ENCODE results near the gene TMBIM1. TPM values are rescaled to one million over a fixed set of nuclear protein-coding genes. Genes with fewer than 3 reads are reported as not detected.

The TMBIM1 gene
- total RNA-seq, 2 donors from 2014 or later: 273 to 375 TPM

DNA sequence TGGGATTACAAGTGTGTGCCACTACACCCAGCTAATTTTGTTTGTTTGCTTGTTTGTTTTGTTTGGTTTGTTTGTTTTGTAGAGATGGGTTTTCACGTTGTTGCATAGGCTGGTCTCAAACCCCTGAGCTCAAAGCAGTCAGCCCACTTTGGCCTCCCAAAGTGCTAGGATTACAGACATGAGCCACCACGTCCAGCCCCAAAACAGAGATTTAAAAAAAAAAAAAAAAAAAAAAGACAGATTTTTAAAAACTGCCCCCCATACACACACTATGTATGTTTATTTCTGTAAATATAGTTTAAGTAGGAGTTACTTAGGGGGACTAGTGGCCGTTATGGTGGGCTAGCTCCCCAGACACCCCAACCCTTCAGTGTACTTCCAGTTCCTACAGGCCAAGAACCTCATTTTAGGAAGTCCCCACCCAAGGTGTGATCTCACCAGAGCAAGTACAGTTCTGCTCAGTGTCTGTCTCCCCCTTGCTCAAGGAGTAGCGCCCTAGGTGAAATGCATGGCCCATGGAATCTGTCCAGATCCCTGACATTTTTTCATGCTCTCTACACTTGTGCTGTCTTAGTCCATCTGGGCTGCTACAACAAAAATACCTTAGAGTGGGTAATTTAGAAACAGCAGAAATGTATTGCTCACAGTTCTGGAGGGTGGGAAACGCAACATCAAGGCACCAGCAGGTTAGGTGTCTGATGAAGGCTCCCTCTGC, 1.6 kb upstream of the TMBIM1 start:
- H3K9me3 ChIP-seq: no peaks in the 10 kb centered on the region
- intact Hi-C loops (cut with DNase I): no loop called here
- H3K27me3 ChIP-seq: no peaks in the 10 kb centered on the region
- no peak for DNase-seq
- H3K4me3 ChIP-seq: no peak overlapping the region
- TF ChIP-seq, protein P1, sequence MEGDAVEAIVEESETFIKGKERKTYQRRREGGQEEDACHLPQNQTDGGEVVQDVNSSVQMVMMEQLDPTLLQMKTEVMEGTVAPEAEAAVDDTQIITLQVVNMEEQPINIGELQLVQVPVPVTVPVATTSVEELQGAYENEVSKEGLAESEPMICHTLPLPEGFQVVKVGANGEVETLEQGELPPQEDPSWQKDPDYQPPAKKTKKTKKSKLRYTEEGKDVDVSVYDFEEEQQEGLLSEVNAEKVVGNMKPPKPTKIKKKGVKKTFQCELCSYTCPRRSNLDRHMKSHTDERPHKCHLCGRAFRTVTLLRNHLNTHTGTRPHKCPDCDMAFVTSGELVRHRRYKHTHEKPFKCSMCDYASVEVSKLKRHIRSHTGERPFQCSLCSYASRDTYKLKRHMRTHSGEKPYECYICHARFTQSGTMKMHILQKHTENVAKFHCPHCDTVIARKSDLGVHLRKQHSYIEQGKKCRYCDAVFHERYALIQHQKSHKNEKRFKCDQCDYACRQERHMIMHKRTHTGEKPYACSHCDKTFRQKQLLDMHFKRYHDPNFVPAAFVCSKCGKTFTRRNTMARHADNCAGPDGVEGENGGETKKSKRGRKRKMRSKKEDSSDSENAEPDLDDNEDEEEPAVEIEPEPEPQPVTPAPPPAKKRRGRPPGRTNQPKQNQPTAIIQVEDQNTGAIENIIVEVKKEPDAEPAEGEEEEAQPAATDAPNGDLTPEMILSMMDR (IDR thresholded peaks at IDR 0.05): no peak
- H3K27ac ChIP-seq: peak overlapping the region; percentile 98
- no peaks in the 10 kb centered on the region for H3K36me3 ChIP-seq
- H3K9ac ChIP-seq (ENCODE audit: low read depth in 2 of 2, low read length in 2 of 2): peak overlapping the region in 1 of 2 donors; percentile 19
- peaks cover 13% of the 10 kb centered on the region for H3K4me1 ChIP-seq

DNA sequence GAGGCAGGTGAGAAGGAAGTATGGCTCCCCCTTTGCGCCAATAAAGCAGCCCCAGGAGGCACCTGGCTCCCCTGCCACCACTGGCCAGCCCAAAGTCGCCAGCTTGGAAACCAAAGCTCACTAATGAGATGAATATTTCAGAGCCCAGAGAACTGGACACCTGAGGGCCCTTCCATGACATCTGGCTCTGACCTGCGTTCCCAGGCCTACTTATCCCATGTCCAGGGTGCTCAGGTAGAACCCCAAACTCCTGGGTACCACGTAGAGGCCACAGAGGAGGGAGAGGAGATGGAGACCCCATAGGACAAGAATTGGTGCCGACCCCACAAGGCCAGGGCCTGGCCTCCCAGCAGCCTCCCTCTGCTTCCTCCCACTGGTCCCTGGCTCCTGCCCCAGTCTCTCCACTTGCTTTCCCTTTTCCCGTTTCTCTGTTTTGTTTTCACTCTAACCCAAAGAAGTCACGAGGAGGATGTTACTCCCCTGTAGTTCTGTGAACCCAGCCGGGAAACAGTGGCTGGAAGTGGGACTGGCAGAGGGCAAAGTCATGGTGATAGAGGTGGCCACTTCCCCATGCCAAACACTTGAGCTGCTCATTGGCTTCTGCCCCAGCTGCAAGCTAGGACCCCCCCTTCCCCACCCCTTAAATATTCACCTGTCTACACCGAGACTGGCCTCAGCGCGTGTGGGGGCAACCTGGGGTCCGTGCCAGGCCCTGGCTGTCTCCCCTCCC, 820 bp downstream of the TMBIM1 start:
- DNase-seq: no peak
- Histone ChIP-seq H3K4me1 (peaks cover 18% of the 10 kb centered on the region), H3K9me3 (no peaks in the 10 kb centered on the region), H3K9ac (ENCODE audit: low read depth in 2 of 2, low read length in 2 of 2) (peak overlapping the region; percentile 97 to 99), H3K27me3 (no peaks in the 10 kb centered on the region), H3K27ac (peak overlapping the region; percentile 98), H3K4me3 (peak overlapping the region; percentile 88), H3K36me3 (no peaks in the 10 kb centered on the region)
- TF ChIP-seq, protein P1 (IDR thresholded peaks at IDR 0.05): no peak
- intact Hi-C loops (cut with DNase I): no loop called here

DNA sequence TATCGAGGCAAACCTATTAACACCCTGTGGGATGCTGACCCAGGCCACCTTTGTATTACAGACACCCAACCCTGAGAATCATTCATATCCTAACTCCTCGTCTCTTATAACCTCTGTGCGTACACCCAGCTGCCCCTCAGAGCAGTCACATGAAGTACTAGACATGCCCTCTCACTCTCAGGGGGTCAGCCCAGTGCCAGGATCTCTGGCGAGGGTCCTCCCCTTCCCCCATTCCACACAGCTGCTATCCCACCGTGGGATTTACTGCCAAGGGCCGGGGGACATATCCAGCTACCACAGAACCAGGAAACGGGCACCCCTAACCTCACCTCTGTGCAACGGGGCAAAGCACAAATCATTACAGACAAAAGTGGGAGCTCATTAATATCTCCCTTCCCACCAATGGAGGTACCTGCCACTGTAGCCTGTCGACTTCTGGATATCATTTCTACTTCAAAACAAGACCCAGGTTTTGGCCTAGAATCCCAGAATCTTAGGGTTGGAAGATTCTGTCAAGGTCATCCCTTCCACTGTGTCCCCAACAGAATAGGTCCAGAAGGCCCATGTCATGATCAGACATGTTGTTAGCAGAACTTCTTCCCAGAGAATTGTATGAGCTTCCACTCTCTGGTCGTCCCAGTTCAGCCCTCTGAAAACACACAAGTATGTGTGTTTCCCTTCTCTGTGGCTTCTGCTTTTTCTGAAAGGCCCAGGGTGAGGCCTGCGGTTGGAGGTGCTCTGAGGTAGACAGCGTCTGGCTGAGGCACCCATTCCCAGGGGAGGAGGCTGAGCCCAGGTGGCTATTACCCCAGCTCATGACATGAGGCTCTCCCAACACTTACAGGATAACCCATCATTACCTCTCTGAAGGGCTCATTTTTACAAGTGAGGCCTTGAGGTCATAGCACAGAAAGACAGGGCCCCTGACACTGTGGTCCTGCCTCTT, 1.7 kb downstream of the TMBIM1 start:
- no peaks in the 10 kb centered on the region for H3K9me3 ChIP-seq
- no peaks in the 10 kb centered on the region for H3K36me3 ChIP-seq
- peak overlapping the region; percentile 98 for H3K27ac ChIP-seq
- H3K4me1 ChIP-seq: peaks cover 27% of the 10 kb centered on the region
- peak overlapping the region; percentile 97 to 99 for H3K9ac ChIP-seq (ENCODE audit: low read depth in 2 of 2, low read length in 2 of 2)
- intact Hi-C loops (cut with DNase I): no loop called here
- H3K4me3 ChIP-seq: peak overlapping the region; percentile 88
- TF ChIP-seq, protein P1 (IDR thresholded peaks at IDR 0.05): no peak
- no peak for DNase-seq
- no peaks in the 10 kb centered on the region for H3K27me3 ChIP-seq

DNA sequence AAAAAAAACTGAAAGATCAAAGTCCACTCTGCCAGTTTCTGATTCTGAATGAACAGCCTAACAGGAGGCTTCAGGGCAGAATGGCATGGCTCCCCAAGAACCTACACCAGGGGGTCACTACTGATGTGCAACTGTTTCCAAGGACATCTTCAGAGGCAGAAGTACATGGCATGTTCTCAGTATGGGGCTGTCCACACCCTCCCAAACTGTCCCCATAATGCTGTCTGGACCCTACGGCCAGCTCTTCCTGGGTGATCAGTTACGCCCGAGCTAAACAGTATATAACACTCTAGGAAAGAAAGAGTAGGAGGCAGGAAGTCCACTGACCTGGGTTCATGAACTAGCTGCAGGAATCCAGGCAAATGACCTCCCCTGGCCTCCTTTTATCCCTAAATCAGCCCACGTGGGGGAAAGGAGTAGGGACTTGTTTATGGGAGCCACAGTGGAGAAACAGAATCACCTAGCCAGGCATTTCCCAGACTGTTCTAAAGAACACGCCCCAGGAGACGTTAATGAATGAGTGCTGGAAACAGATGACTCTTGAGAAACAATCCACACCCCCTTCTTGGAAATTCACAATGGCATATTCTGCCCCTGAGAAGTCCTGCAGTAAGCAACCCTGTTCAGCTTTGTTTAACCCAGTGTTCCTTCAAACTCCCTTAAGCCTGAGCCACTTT, 2.5 kb downstream of the TMBIM1 start:
- Histone ChIP-seq H3K27ac (peak overlapping the region; percentile 98), H3K27me3 (no peaks in the 10 kb centered on the region), H3K4me1 (peaks cover 35% of the 10 kb centered on the region), H3K36me3 (no peaks in the 10 kb centered on the region), H3K9ac (ENCODE audit: low read depth in 2 of 2, low read length in 2 of 2) (peak overlapping the region; percentile 97 to 99), H3K4me3 (peak overlapping the region; percentile 88), H3K9me3 (no peaks in the 10 kb centered on the region)
- DNase-seq: peak; percentile 60
- TF ChIP-seq, protein P1 (IDR thresholded peaks at IDR 0.05): no peak
- intact Hi-C loops (cut with DNase I): no loop called here
